HCT116 (cell line): Measurements from ENCODE around the gene ZNHIT6. TPM values are rescaled to one million over a fixed set of nuclear protein-coding genes. Genes with fewer than 3 reads are reported as not detected.

Experiments used
- ATAC-seq: fragments of 200-7000 bp; cut with Tn5 transposase; 2 replicates; pipeline ENCODE4 v1.9.1; 2020; ENCODE audit warnings: mild to moderate bottlenecking, moderate library complexity
- BruUV-seq: library from RNA; stranded (reverse); fragments of 400-500 nt; replicated peaks from 2 replicates; lab custom pipeline; 2021; lab: Mats Ljungman, UMichigan
- CTCF ChIA-PET: fragments of 300-600 bp; sonication (Branson Sonifier 250); formaldehyde crosslinking; loops from one replicate; lab custom pipeline; 2021; ENCODE audit warnings: antibody characterized with exemption; lab: Charles Lee
- POLR2A ChIA-PET: fragments of 300-600, 350-600 bp; sonication (Branson Sonifier 250); formaldehyde crosslinking; loops from one replicate; lab custom pipeline; 2021; ENCODE audit warnings: antibody characterized with exemption; lab: Charles Lee
- RAD21 ChIA-PET, 2 experiments: fragments of 300-600 bp; sonication (Branson Sonifier 250); formaldehyde crosslinking; loops; one replicate each; lab custom pipeline; 2023; ENCODE audit warnings: low total read pairs in 2 of 2; ENCODE audit not compliant: uncharacterized antibody in 2 of 2, unreplicated experiment in 2 of 2, low non-redundant PET in 1 of 2; lab: Charles Lee
- DNase-seq: peaks from one replicate; pipeline ENCODE4 v3.0.0-alpha.2; 2010; ENCODE audit warnings: low read depth, low spot score
- H2AFZ ChIP-seq: fragments of 200-600 bp; shearing (Covaris generic), sonication (generic); 2 replicates; pipeline ENCODE4 v1.6.1; 2017; ENCODE audit warnings: low read depth, mixed run types, mixed read lengths, antibody characterized with exemption, low read length; ENCODE audit not compliant: poor library complexity, severe bottlenecking
- H3K27ac ChIP-seq: 2 replicates; pipeline ENCODE4 v1.5.1; 2012; ENCODE audit warnings: low read depth, low read length
- H3K27me3 ChIP-seq: fragments of 200-600 bp; sonication (generic); 2 replicates; pipeline ENCODE4 v1.6.1; 2016; ENCODE audit warnings: mixed run types, low read length, mixed read lengths; ENCODE audit not compliant: insufficient read depth
- H3K36me3 ChIP-seq, 2 experiments: fragments of 200-500 bp in 1 of 2; fragments of 200-600 bp in 1 of 2; sonication (Bioruptor generic) in 1 of 2; sonication (generic) in 1 of 2; 2 replicates each; pipeline versions ENCODE4 v1.5.1 to v1.6.1; 2014 to 2016; ENCODE audit warnings: low read length in 2 of 2, inconsistent platforms in 1 of 2, mixed read lengths in 1 of 2, mixed run types in 1 of 2; ENCODE audit not compliant: insufficient read depth in 2 of 2, control insufficient read depth in 1 of 2
- H3K4me1 ChIP-seq, 2 experiments: fragments of 200-600 bp in 1 of 2; sonication (generic) in 1 of 2; 2 replicates each; pipeline versions ENCODE4 v1.5.1 to v1.6.1; 2012 to 2017; ENCODE audit warnings: low read length in 2 of 2, inconsistent platforms in 1 of 2, mild to moderate bottlenecking in 1 of 2, mixed read lengths in 1 of 2, mixed run types in 1 of 2, moderate library complexity in 1 of 2; ENCODE audit not compliant: insufficient read depth in 2 of 2, control insufficient read depth in 1 of 2
- H3K4me2 ChIP-seq: fragments of 200-600 bp; sonication (generic); 2 replicates; pipeline ENCODE4 v1.6.1; 2017; ENCODE audit warnings: mixed run types, low read length, mixed read lengths
- H3K4me3 ChIP-seq, 2 experiments: fragments of 200-600 bp in 1 of 2; sonication (generic) in 1 of 2; replicated peaks in 1 of 2; 2 replicates each; pipeline ENCODE4 v1.5.1; 2011 to 2016; ENCODE audit warnings: low read length in 2 of 2, control low read depth in 1 of 2, low read depth in 1 of 2, mild to moderate bottlenecking in 1 of 2, mixed read lengths in 1 of 2, mixed run types in 1 of 2
- H3K79me2 ChIP-seq: fragments of 200-600 bp; sonication (generic); 2 replicates; pipeline ENCODE4 v1.6.1; 2017; ENCODE audit warnings: mild to moderate bottlenecking, mixed run types, low read length, moderate library complexity, mixed read lengths; ENCODE audit not compliant: insufficient read depth
- H3K9ac ChIP-seq: fragments of 200-600 bp; sonication (generic); 2 replicates; pipeline ENCODE4 v1.6.1; 2016; ENCODE audit warnings: low read length, mixed read lengths
- H3K9me2 ChIP-seq: fragments of 200-600 bp; sonication (generic), shearing (Covaris generic); 2 replicates; pipeline ENCODE4 v1.6.1; 2017; ENCODE audit warnings: mixed run types, mild to moderate bottlenecking, moderate library complexity; ENCODE audit not compliant: insufficient read depth
- H3K9me3 ChIP-seq, 2 experiments: fragments of 200-500 bp in 1 of 2; fragments of 200-600 bp in 1 of 2; sonication (Bioruptor generic) in 1 of 2; sonication (generic) in 1 of 2; 2 replicates each; pipeline ENCODE4 v1.6.1; 2014 to 2017; ENCODE audit warnings: low read length in 2 of 2, mixed read lengths in 2 of 2, inconsistent platforms in 1 of 2, low read depth in 1 of 2, mild to moderate bottlenecking in 1 of 2, mixed run types in 1 of 2, moderate library complexity in 1 of 2; ENCODE audit not compliant: control insufficient read depth in 1 of 2, insufficient read depth in 1 of 2
- H4K20me1 ChIP-seq: fragments of 200-600 bp; sonication (generic), shearing (Covaris generic); 2 replicates; pipeline ENCODE4 v1.6.1; 2017; ENCODE audit warnings: mixed run types, mild to moderate bottlenecking, moderate library complexity; ENCODE audit not compliant: insufficient read depth
- CBX3 ChIP-seq: IDR thresholded peaks from 2 replicates; pipeline ENCODE4 v1.6.1; 2012; ENCODE audit warnings: low read depth
- CEBPB ChIP-seq: IDR thresholded peaks from 2 replicates; pipeline ENCODE4 v1.6.1; 2012; ENCODE audit warnings: low read depth
- EGR1 ChIP-seq: IDR thresholded peaks from 2 replicates; pipeline ENCODE4 v1.6.1; 2012; ENCODE audit warnings: low read depth
- ELF1 ChIP-seq: IDR thresholded peaks from 2 replicates; pipeline ENCODE4 v1.6.1; 2012; ENCODE audit warnings: low read depth, borderline replicate concordance
- FOSL1 ChIP-seq: IDR thresholded peaks from 2 replicates; pipeline ENCODE4 v1.6.1; 2012; ENCODE audit warnings: low read depth
- POLR2A ChIP-seq: IDR thresholded peaks from 2 replicates; pipeline ENCODE4 v1.7.0; 2011; ENCODE audit warnings: borderline replicate concordance; ENCODE audit not compliant: insufficient read depth, insufficient read length; ENCODE audit errors: extremely low read depth
- POLR2AphosphoS5 ChIP-seq: IDR thresholded peaks from 2 replicates; pipeline ENCODE4 v1.6.1; 2011; ENCODE audit warnings: mild to moderate bottlenecking, low read depth, low read length, moderate library complexity
- SP1 ChIP-seq: IDR thresholded peaks from 2 replicates; pipeline ENCODE4 v1.6.1; 2012; ENCODE audit warnings: low read depth
- TCF7L2 ChIP-seq: IDR thresholded peaks from 2 replicates; pipeline ENCODE4 v1.7.0; 2011; ENCODE audit warnings: borderline replicate concordance, inconsistent platforms; ENCODE audit not compliant: insufficient read depth, insufficient read length; ENCODE audit errors: extremely low read depth
- YY1 ChIP-seq: IDR thresholded peaks from 2 replicates; pipeline ENCODE4 v1.6.1; 2011; ENCODE audit warnings: low read length, low read depth, moderate library complexity, mild to moderate bottlenecking; ENCODE audit not compliant: insufficient replicate concordance; ENCODE audit errors: extremely low read depth
- ZFX ChIP-seq: fragments of 450-650 bp; IDR thresholded peaks from 2 replicates; pipeline ENCODE4 v1.6.1; 2017
- intact Hi-C: fragments of 100-400 bp; cut with micrococcal nuclease; formaldehyde crosslinking; loops from 2 replicates; pipeline ENCODE4 v1.10.0; 2022
- total RNA-seq: library from RNA; stranded (reverse); gene quantifications from one replicate; pipeline ENCODE4 v1.2.1, GENCODE V29; 2021; ENCODE audit not compliant: unreplicated experiment
- TF ChIP-seq, protein P1 (sequence below): IDR thresholded peaks from 2 replicates; pipeline ENCODE4 v1.6.1; 2012
- TF ChIP-seq, protein P2 (sequence below), 3 experiments: fragments of 200-600 bp in 1 of 3; sonication (generic) in 1 of 3; IDR thresholded peaks in 2 of 3; conservative IDR thresholded peaks in 1 of 3; 2 replicates each; pipeline ENCODE4 v1.5.1; 2012 to 2017; ENCODE audit warnings: low read depth in 2 of 3, low read length in 2 of 3, antibody characterized with exemption in 1 of 3, borderline replicate concordance in 1 of 3, control low read depth in 1 of 3, mild to moderate bottlenecking in 1 of 3, mixed read lengths in 1 of 3, mixed run types in 1 of 3, moderate library complexity in 1 of 3; ENCODE audit not compliant: insufficient read depth in 1 of 3
- TF ChIP-seq, protein P3 (sequence below): IDR thresholded peaks from 2 replicates; pipeline ENCODE4 v1.6.1; 2011; ENCODE audit warnings: mild to moderate bottlenecking, low read length, moderate library complexity; ENCODE audit not compliant: insufficient replicate concordance; ENCODE audit errors: extremely low read depth

The ZNHIT6 gene
- total RNA-seq, 1 experiment from 2014 or later: 18.4 TPM

- Histone ChIP-seq H3K4me2 (no peak overlapping the region), H3K9me2 (no peaks in the 10 kb centered on the region), H3K27me3 (no peaks in the 10 kb centered on the region), H3K9me3 (no peaks in the 10 kb centered on the region), H3K4me3 (no peak overlapping the region), H3K27ac (no peak overlapping the region), H3K4me1 (no peaks in the 10 kb centered on the region), H3K9ac (no peak overlapping the region), H3K79me2 (no peaks in the 10 kb centered on the region; the same call in 1 of the 2 replicates), H4K20me1 (no peaks in the 10 kb centered on the region), H2AFZ (no peak overlapping the region), H3K36me3 (peaks cover 0 to 3% of the 10 kb centered on the region in 2 experiments; a peak in 1 of 4 replicates)
- intact Hi-C loops: no loop called here
- ATAC-seq (no peak), DNase-seq (no peak)
- ChIA-PET CTCF (interaction anchor here (1.2 kb wide), 1 partner anchor 11 kb away, joined by 3 read pairs; no protein-coding TSS in a partner anchor), POLR2A (no interaction called here)
- BruUV-seq: no TSS peak
- no peak for TF ChIP-seq POLR2A
- no peak for TF ChIP-seq YY1
- no peak for TF ChIP-seq CBX3
- no peak for TF ChIP-seq EGR1
- no peak for TF ChIP-seq FOSL1
- TF ChIP-seq, protein P1, sequence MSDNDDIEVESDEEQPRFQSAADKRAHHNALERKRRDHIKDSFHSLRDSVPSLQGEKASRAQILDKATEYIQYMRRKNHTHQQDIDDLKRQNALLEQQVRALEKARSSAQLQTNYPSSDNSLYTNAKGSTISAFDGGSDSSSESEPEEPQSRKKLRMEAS: no peak
- no peak for TF ChIP-seq ELF1
- TF ChIP-seq, protein P2, sequence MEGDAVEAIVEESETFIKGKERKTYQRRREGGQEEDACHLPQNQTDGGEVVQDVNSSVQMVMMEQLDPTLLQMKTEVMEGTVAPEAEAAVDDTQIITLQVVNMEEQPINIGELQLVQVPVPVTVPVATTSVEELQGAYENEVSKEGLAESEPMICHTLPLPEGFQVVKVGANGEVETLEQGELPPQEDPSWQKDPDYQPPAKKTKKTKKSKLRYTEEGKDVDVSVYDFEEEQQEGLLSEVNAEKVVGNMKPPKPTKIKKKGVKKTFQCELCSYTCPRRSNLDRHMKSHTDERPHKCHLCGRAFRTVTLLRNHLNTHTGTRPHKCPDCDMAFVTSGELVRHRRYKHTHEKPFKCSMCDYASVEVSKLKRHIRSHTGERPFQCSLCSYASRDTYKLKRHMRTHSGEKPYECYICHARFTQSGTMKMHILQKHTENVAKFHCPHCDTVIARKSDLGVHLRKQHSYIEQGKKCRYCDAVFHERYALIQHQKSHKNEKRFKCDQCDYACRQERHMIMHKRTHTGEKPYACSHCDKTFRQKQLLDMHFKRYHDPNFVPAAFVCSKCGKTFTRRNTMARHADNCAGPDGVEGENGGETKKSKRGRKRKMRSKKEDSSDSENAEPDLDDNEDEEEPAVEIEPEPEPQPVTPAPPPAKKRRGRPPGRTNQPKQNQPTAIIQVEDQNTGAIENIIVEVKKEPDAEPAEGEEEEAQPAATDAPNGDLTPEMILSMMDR (IDR thresholded peaks at IDR 0.05 in 2 of 3, conservative IDR thresholded peaks at IDR 0.05 in 1 of 3; ENCODE audit: borderline replicate concordance in 1 of 3, insufficient read depth in 1 of 3, low read depth in 2 of 3, low read length in 2 of 3): no peak
- TF ChIP-seq ZFX: no peak
- TF ChIP-seq POLR2AphosphoS5: no peak
- TF ChIP-seq, protein P3, sequence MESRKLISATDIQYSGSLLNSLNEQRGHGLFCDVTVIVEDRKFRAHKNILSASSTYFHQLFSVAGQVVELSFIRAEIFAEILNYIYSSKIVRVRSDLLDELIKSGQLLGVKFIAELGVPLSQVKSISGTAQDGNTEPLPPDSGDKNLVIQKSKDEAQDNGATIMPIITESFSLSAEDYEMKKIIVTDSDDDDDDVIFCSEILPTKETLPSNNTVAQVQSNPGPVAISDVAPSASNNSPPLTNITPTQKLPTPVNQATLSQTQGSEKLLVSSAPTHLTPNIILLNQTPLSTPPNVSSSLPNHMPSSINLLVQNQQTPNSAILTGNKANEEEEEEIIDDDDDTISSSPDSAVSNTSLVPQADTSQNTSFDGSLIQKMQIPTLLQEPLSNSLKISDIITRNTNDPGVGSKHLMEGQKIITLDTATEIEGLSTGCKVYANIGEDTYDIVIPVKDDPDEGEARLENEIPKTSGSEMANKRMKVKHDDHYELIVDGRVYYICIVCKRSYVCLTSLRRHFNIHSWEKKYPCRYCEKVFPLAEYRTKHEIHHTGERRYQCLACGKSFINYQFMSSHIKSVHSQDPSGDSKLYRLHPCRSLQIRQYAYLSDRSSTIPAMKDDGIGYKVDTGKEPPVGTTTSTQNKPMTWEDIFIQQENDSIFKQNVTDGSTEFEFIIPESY: no peak
- TF ChIP-seq SP1: no peak
- no peak for TF ChIP-seq TCF7L2
- no peak for TF ChIP-seq CEBPB
- TF ChIP-seq, all 23 proteins: peak for 0
- RAD21 ChIA-PET: no interaction called here
Observed at GRCh38 chr1:85663382-85663781, 44.9 kb downstream of the ZNHIT6 start.
